Adipocyte (in vitro differentiated cells): ENCODE data around the gene RIPOR3.
"Not testable (repeated sequence)": the region's sequence is repeated elsewhere in the genome, so short reads cannot be mapped to it uniquely, and the experiment has no call there.

Experiments
- DNase-seq: peaks from one replicate; pipeline ENCODE4 v3.0.0-alpha.2; 2015; ENCODE audit warnings: low read depth
- H3K27me3 ChIP-seq: replicated peaks from 2 replicates; pipeline ENCODE4 v1.7.0; 2013; ENCODE audit warnings: mild to moderate bottlenecking, low read length, moderate library complexity; ENCODE audit not compliant: control insufficient read depth, insufficient read depth
- H3K36me3 ChIP-seq: 2 replicates; pipeline ENCODE4 v1.7.0; 2013; ENCODE audit warnings: low read length, mild to moderate bottlenecking, moderate library complexity; ENCODE audit not compliant: control insufficient read depth, insufficient read depth, severe bottlenecking
- H3K4me1 ChIP-seq: 2 replicates; pipeline ENCODE4 v1.7.0; 2013; ENCODE audit warnings: mild to moderate bottlenecking, low read length, moderate library complexity; ENCODE audit not compliant: control insufficient read depth, insufficient read depth
- H3K4me3 ChIP-seq: 2 replicates; pipeline ENCODE4 v1.7.0; 2013; ENCODE audit warnings: mild to moderate bottlenecking, low read length, moderate library complexity
- H3K9ac ChIP-seq: 2 replicates; pipeline ENCODE4 v1.7.0; 2013; ENCODE audit warnings: mild to moderate bottlenecking, low read length, moderate library complexity
- H3K9me3 ChIP-seq: 2 replicates; pipeline ENCODE4 v1.7.0; 2013; ENCODE audit warnings: mild to moderate bottlenecking, low read length, moderate library complexity; ENCODE audit not compliant: control insufficient read depth

Gene RIPOR3

GRCh38 chr20:50541606-50542041 lies 149.7 kb downstream of the RIPOR3 start:
- DNase-seq = no peak
- H3K9ac ChIP-seq = no peak overlapping the region
- no peaks in the 10 kb centered on the region for H3K27me3 ChIP-seq
- H3K36me3 ChIP-seq = no peaks in the 10 kb centered on the region
- no peak overlapping the region for H3K4me3 ChIP-seq
- peaks cover 33% of the 10 kb centered on the region for H3K4me1 ChIP-seq
- H3K9me3 ChIP-seq = no peaks in the 10 kb centered on the region

GRCh38 chr20:50540620-50541605 lies 150.4 kb downstream of the RIPOR3 start:
- H3K27me3 ChIP-seq = no peaks in the 10 kb centered on the region
- no peak overlapping the region for H3K9ac ChIP-seq
- no peaks in the 10 kb centered on the region for H3K36me3 ChIP-seq
- peaks cover 40% of the 10 kb centered on the region for H3K4me1 ChIP-seq
- H3K9me3 ChIP-seq = no peaks in the 10 kb centered on the region
- DNase-seq = peak; percentile 55
- H3K4me3 ChIP-seq = peak overlapping the region; percentile 26

GRCh38 chr20:50539798-50540197 lies 151.5 kb downstream of the RIPOR3 start:
- not testable (repeated sequence) for H3K27me3 ChIP-seq, H3K9ac ChIP-seq, H3K4me3 ChIP-seq, DNase-seq, H3K9me3 ChIP-seq, H3K36me3 ChIP-seq
- peaks cover 51% of the 10 kb centered on the region for H3K4me1 ChIP-seq

- no peaks in the 10 kb centered on the region for H3K36me3 ChIP-seq
- H3K9me3 ChIP-seq = no peaks in the 10 kb centered on the region
- DNase-seq = no peak
- H3K4me1 ChIP-seq = peaks cover 57% of the 10 kb centered on the region
- H3K9ac ChIP-seq = no peak overlapping the region
- H3K4me3 ChIP-seq = no peak overlapping the region
- H3K27me3 ChIP-seq = no peaks in the 10 kb centered on the region
These were observed 153.1 kb downstream of the RIPOR3 start for GRCh38 chr20:50538276-50538675.

GRCh38 chr20:50537546-50538201 lies 153.7 kb downstream of the RIPOR3 start:
- Histone ChIP-seq H3K9ac (no peak overlapping the region), H3K4me3 (no peak overlapping the region), H3K36me3 (no peaks in the 10 kb centered on the region), H3K27me3 (no peaks in the 10 kb centered on the region), H3K9me3 (no peaks in the 10 kb centered on the region), H3K4me1 (peaks cover 59% of the 10 kb centered on the region)
- DNase-seq = no peak

- no peak overlapping the region for H3K9ac ChIP-seq
- no peak overlapping the region for H3K4me3 ChIP-seq
- no peaks in the 10 kb centered on the region for H3K9me3 ChIP-seq
- H3K4me1 ChIP-seq = peaks cover 49% of the 10 kb centered on the region
- no peaks in the 10 kb centered on the region for H3K27me3 ChIP-seq
- no peaks in the 10 kb centered on the region for H3K36me3 ChIP-seq
- DNase-seq = no peak
These were observed 155.0 kb downstream of the RIPOR3 start for GRCh38 chr20:50536333-50536732.
